GM18502 (cell line): ENCODE measurements around the gene CORO6.
"Not testable (repeated sequence)": the region's sequence is repeated elsewhere in the genome, so short reads cannot be mapped to it uniquely, and the experiment has no call there.

ENCODE experiments used
- ATAC-seq: cut with Tn5 transposase; IDR thresholded peaks from one replicate; pipeline ENCODE4 v1.9.1; 2021; ENCODE audit warnings: mild to moderate bottlenecking; ENCODE audit not compliant: unreplicated experiment, poor library complexity

The CORO6 gene

GRCh38 chr17:29622337-29623282, at the start of gene CORO6:
Gene CORO6 (minus strand): TSS chr17:29622912. CDS start chr17:29621421, 1,491 bp downstream.
- peak; percentile 62 for ATAC-seq

GRCh38 chr17:29671661-29672060, 48.9 kb upstream of the CORO6 start:
- no peak for ATAC-seq

GRCh38 chr17:29669266-29669665, 46.6 kb upstream of the CORO6 start:
- no peak for ATAC-seq

GRCh38 chr17:29667969-29668368, 45.3 kb upstream of the CORO6 start:
- no peak for ATAC-seq

GRCh38 chr17:29665481-29665810, 42.7 kb upstream of the CORO6 start:
- no peak for ATAC-seq

GRCh38 chr17:29664743-29665480, 42.2 kb upstream of the CORO6 start:
- ATAC-seq = no peak

DNA sequence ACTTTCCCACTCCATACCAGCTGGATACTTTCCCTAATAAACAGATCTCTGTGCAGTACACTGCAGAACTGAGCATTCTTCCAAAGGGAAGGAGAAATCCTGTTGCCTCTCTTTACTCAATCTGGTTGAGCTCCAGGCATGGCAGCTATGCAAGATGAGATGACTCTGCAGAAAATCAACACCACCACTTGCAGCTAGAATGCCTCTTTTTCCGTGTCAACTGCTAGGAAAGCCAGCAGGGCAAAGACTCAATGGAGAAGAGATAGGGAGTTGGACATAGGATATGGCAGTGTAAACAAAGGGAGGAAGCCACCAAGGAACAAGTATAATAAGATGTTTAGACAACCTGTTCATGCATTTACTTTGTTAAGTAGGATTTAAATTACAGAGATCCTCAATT, 40.4 kb upstream of the CORO6 start:
- ATAC-seq = no peak

DNA sequence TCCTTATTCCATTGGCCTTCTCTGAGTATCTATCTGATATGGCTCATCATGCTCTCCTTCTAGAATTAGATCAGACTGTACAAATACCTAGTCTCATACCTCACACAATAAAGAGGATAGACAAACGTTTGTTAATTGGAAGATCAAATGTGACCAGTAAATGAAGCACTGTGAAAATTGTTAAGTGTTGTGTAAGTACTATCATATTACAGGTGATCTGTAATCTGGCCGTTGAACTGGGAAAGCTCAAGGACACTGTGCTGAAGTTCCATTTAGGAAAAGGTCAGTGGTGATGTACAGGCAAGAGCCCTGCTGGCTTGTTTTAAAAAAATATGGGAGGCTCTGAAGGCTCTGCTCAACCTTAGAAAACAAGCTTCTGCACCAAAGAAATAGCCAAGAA, 38.5 kb upstream of the CORO6 start:
- ATAC-seq = no peak

DNA sequence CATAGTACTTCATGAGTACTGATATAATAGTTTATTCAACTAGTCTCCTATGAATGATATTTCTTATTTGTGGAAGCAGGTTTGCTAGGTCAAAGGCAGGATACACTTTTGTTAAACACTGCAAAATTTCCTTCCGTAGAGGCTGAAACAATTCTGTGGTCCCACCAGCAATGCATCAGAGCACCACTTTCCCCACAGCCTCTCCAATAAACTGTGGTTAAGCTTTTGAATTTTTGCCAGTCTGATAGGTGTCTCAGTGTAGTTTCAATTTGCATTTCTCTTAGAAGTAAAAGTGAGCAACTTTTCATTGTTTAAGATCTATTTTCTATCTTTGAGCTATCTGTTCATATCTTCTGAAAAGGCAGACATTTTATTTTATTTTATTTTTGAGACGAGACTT, 36.4 kb upstream of the CORO6 start:
- ATAC-seq = no peak

GRCh38 chr17:29655323-29655722, 32.6 kb upstream of the CORO6 start:
- ATAC-seq = no peak

DNA sequence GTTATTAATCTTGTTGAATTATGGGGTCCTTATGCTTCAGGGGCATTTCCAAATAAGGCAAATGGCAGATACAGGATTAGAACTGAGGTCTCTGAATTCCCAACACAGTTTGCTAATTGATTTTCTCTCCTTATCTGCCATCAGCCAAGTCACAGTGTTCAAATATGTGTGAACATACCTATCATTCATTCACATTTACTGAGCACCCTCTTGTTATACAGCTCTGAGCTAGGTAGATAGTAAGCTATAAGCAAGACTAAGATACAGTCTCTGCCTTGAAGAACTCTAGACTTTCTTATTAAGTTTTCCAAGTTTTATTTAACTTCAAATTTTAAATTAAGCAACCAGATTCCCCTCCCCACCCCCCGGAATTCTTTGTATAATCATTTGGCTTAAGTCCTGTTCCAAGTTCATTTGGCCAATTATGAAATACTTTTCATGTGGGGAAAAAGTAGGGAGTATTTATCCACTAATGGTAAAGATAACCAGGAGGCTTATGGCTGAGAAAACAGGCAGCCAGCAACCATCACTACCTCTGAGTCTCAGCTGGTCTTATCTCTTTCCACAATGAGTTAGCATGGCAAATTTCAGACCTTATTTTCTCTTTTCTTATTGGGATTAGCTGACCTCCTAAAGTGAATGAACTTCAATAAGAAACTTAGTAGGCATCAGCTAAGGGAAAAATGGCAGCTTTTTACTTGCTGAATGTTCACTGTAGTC, 31.4 kb upstream of the CORO6 start:
- no peak for ATAC-seq

DNA sequence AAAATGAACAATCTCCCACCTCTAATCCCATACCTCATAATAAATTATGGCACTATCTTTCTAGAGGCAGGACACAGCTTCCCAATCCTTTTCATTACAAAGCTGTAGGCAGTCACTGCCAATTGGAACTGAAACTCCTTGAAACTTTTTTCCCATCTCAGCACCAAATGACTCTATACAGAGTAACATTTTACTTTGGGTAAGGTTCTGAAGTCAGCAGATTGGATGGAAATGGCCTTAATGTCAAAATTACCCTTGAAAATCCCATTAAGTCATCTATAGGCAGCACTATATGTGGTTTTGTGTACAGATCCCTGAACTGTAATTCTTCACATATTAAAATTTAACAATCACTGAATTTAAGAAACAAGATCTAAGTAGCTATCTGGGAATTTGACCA, 30.3 kb upstream of the CORO6 start:
- no peak for ATAC-seq

DNA sequence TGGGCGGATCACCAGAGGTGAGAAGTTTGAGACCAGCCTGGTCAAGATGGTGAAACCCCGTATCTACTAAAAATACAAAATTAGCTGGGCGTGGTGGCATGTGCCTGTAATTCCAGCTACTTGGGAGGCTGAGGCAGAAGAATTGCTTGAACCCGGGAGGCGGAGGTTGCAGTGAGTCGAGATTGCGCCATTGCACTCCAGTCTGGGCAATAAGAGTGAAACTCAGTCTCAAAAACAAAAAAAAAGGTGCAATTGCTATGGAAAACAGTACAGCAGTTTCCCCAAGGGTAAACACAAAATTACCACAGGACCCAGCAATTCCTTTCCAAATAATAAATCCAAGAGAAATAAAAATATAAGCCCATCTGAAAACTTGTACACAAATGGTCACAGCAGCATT, 29.2 kb upstream of the CORO6 start:
- not testable (repeated sequence) for ATAC-seq

GRCh38 chr17:29650396-29650795, 27.7 kb upstream of the CORO6 start:
- no peak for ATAC-seq

DNA sequence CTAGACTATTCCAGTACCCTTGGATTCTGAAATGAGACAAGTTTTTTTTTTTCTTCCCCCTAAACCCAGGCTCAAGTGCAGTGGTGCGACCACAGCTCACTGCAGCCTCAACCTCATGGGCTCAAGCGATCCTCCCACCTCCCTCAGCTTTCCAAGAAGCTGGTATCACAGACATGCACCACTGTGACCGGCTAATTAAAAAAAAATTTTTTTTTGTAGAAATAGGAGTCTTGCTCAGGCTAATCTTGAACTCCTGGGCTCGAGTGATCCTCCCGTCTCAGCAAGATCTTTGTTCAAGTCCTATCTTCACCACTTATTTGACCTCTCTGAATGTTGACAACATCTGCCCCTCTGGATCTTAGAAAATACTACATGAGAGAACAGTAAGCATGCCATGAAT, 26.6 kb upstream of the CORO6 start:
- no peak for ATAC-seq

- ATAC-seq = no peak
These were observed 25.3 kb upstream of the CORO6 start for GRCh38 chr17:29648005-29648404.

DNA sequence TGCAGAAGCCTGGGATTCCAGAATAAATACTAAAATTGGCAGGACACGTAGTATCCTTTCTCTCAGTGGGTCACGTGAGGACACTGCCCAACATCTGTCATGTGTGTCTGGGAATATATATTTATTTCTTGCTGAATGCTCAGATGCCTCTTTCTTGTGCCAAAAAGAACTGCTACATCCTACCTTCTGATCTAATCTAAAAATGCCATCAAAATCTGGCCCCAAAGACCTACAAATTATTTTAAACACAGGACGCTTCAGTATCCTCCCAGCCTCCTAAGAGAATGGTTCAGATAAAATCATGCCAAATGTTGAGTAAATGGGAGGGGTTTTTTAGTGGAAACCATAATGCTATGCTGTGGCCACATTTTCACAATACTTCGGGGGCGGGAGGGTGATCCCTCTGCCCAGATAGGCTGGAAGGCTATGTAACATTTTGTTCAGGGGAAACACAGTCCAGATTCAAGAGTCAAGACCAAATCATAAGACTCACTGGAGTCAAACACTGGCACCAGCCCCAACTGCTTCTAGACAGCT, 22.9 kb upstream of the CORO6 start:
- no peak for ATAC-seq

DNA sequence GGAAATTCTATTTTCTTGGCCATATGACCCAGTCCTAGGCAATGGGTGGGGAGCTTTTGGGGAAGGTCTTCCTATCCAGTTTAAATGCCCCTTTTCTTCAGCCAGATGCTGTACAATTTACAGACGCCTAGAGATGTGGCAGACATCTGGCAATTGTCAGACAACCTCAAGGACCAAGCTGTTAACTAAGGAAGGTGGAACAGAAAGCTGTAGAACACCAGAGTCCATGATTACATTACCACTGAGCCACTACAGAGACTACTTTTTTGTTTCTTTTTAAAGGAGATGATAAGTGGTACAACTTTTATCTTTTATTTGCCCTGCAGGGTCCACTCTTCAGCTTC, 21.1 kb upstream of the CORO6 start:
- ATAC-seq = no peak

DNA sequence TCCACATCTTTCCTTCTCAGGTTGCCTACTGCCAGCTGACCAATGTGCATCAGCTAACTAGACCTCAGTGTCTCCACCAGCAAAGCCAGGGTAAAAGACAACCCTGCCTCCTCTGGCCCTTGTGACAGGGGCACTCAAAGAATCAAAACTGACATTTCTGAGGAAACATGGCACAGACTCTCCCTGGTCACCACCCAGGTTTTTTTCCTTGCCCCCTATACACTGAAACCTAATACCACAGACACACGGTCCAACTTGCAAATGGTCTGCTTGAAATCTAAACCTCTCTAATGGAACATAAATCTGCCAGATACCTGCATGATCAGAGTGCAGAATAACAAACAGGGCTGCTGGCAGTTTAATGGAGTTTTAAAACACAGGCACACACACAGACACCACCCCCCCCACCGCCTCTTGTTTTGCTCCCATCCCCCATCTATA, 19.5 kb upstream of the CORO6 start:
- ATAC-seq = no peak

GRCh38 chr17:29640981-29641642, 18.4 kb upstream of the CORO6 start:
- no peak for ATAC-seq
